ENCODE measurements around the gene NPHP1.

Gene NPHP1

GRCh38 chr2:110107092-110108079, 97.4 kb downstream of the NPHP1 start:
- TF ChIP-seq, protein P1, sequence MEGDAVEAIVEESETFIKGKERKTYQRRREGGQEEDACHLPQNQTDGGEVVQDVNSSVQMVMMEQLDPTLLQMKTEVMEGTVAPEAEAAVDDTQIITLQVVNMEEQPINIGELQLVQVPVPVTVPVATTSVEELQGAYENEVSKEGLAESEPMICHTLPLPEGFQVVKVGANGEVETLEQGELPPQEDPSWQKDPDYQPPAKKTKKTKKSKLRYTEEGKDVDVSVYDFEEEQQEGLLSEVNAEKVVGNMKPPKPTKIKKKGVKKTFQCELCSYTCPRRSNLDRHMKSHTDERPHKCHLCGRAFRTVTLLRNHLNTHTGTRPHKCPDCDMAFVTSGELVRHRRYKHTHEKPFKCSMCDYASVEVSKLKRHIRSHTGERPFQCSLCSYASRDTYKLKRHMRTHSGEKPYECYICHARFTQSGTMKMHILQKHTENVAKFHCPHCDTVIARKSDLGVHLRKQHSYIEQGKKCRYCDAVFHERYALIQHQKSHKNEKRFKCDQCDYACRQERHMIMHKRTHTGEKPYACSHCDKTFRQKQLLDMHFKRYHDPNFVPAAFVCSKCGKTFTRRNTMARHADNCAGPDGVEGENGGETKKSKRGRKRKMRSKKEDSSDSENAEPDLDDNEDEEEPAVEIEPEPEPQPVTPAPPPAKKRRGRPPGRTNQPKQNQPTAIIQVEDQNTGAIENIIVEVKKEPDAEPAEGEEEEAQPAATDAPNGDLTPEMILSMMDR (IDR thresholded peaks at IDR 0.05): no peak

GRCh38 chr2:110106642-110107041, 98.2 kb downstream of the NPHP1 start:
- TF ChIP-seq, protein P1 (IDR thresholded peaks at IDR 0.05): no peak

- TF ChIP-seq, protein P1 (IDR thresholded peaks at IDR 0.05): no peak
Observed at GRCh38 chr2:110105608-110106467, 99.0 kb downstream of the NPHP1 start.

DNA sequence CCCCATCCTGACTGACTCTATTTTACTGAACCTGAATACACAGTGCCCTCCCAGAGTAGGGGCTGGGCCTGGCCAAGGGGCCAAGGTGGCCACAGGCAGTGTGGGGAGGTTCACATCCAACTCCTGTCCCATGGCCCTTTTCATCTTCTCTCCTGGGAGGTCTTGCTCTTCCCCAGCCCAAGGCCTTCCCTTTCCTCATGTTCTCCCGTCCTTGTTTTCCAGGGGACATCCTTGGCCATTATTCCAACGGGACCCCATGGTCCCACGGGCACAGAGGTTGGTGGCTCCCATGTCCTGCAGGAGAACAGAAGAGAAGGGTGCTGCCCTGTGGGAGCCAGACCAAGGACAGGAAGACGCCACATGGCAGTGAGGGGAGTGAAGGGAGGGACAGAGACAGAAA, 99.6 kb downstream of the NPHP1 start:
- TF ChIP-seq, protein P1 (IDR thresholded peaks at IDR 0.05): no peak

GRCh38 chr2:110104025-110104771, 100.6 kb downstream of the NPHP1 start:
- TF ChIP-seq, protein P1 (IDR thresholded peaks at IDR 0.05): no peak

- TF ChIP-seq, protein P1 (IDR thresholded peaks at IDR 0.05): no peak
Observed at GRCh38 chr2:110103061-110103961, 101.5 kb downstream of the NPHP1 start.
